ENCODE data around the gene LINC00237.

LINC00237 gene

GRCh38 chr20:21046413-21047070, 59.6 kb downstream of the LINC00237 start:
- DNase-seq: no peak

Data from eye (tissue), 1 donor.